ENCODE measurements around the gene SLC25A22. TPM values are rescaled to one million over a fixed set of nuclear protein-coding genes. Genes with fewer than 3 reads are reported as not detected.
A peak's percentile ranks its signal among the peaks of the same experiment; 100 is the strongest.

The SLC25A22 gene
- total and polyA plus RNA-seq, 9 of the 15 experiments (the other 6 are each of a cell fraction or from before 2014, with no cell fraction given), result 0.41 to 55.4 (median 11.4) TPM

DNA sequence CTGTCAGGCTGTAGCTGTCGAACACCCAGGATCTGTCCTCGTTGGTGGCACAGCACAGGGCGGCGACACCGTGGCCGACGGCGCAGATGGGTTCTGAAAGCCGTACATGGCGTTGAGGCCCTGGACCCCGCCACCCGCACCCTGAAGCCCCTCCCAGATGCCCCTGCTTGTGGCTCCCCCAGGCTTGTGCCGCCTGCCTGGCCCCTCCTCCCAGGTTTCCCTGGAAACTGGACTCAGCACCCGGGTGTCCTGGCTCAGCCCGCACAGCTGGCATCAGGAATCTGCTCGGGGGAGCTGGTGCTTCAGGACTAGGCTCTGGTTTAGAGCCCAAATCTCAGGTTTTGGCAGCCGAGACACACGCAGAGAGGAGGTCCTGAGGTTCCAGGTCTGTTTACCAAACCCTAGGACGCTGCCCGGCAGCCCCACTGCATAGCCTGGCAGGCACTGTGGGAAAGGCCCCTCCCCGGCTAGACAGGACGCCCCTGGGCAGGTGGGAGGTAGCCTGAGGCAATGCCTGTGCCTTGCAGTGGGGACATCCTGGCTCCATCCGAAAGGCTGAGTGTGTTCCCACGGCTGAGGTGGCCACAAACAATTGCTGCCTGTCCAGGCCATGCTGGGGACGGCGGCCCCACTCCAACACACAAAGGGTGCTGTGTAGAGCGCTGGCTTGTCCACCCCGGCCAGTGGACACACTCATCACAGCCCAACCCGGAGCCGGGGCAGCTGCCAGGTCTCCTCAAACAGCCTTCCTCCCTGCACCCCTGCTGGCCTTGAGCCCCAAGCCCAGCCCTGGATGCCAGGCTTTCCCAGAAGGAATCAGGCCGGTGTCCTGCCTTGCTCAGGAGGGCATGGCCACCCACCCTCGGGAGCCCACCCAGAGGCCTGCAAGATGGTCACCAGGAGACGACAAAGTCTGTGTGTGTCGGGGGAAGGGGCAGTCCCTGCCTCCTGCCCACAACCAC, 25.4 kb downstream of the SLC25A22 start:
- peaks cover 62% of the 10 kb centered on the region for H3K36me3 ChIP-seq (ENCODE audit: control insufficient read depth, insufficient read depth, low read length)
- intact Hi-C loops (cut with micrococcal nuclease), result no loop called here
- peak overlapping the region in 1 of 2 experiments; percentile 65; a peak in 2 of 4 replicates for H3K9ac ChIP-seq (ENCODE audit: insufficient read depth in 1 of 2, low read depth in 2 of 2, low read length in 2 of 2)

DNA sequence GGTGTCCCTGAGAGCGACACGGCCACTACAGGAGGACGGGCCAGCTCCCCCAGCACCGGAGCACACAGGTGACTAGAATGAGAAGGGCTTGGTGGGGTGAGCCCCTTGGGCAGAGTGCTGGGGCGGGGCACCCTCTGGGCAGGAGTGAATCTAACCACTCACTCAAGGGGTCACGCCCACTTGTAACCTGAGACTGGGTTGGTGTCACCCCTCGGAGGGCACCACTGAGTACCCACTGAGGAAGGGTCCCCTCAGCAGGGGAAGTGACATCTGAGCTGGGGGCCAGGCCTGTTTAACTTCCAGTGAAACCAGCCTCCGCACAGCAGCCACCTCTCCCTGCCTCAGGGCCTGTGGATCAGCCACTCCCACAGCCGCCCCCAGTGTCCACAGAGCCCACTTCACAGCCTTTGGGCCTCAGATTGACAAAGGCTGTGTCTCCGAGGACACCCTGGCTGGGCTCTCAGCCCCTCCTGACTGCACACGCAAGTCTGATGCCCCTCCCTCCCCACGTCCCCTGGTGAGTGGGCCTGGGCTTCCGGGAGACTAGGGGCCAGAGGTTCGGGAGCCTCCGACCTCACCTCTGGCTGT, 26.4 kb downstream of the SLC25A22 start:
- intact Hi-C loops (cut with micrococcal nuclease), result no loop called here
- Histone ChIP-seq H3K4me1 (replicated peaks in 1 of 2; ENCODE audit: control insufficient read depth in 2 of 2, insufficient read depth in 2 of 2, low read length in 2 of 2) (peaks cover 9 to 71% of the 10 kb centered on the region in 2 experiments; a peak in 3 of 5 replicates), H3K27ac (ENCODE audit: extremely low read depth, low read depth, low read length) (no peak overlapping the region), H4K20me1 (replicated peaks; ENCODE audit: control insufficient read depth, insufficient read depth, low read length) (peaks cover 28% of the 10 kb centered on the region), H3K9ac (ENCODE audit: insufficient read depth in 1 of 2, low read depth in 2 of 2, low read length in 2 of 2) (peak overlapping the region in 1 of 2 experiments; percentile 71; a peak in 2 of 4 replicates), H3K9me1 (ENCODE audit: control insufficient read depth, insufficient read depth, low read length) (peaks cover 6% of the 10 kb centered on the region), H3K36me3 (ENCODE audit: control insufficient read depth, insufficient read depth, low read length) (peaks cover 72% of the 10 kb centered on the region), H3K79me2 (ENCODE audit: control insufficient read depth, insufficient read depth, low read length) (peaks cover 59% of the 10 kb centered on the region), H3K4me3 (no peak overlapping the region), H3K27me3 (ENCODE audit: control insufficient read depth in 2 of 2, insufficient read depth in 2 of 2, low read length in 2 of 2) (no peaks in the 10 kb centered on the region), H3K4me2 (ENCODE audit: insufficient read depth, low read length) (no peak overlapping the region), H2AFZ (ENCODE audit: low read depth, low read length) (no peak overlapping the region), H3K9me3 (replicated peaks; ENCODE audit: control insufficient read depth, insufficient read depth, low read depth, low read length) (no peaks in the 10 kb centered on the region; the same call in 1 of the 2 replicates)
- CTCF ChIA-PET (ENCODE audit: low intra/inter-chr PET ratio), result no interaction called here
- POLR2A ChIA-PET, result interaction anchor here (0.9 kb wide), 1 partner anchor 8 kb away, joined by 3 read pairs; no protein-coding TSS in a partner anchor
- no peak for FAIRE-seq
- WGBS (ENCODE audit: insufficient coverage, low coverage, missing lambda C conversion rate), result 98% methylated on average over 11 of the region's 15 CpGs
- TF ChIP-seq FOXJ3 (CRISPR knock-in tag; IDR thresholded peaks at IDR 0.05), result no peak
- no peak for TF ChIP-seq NRF1 (conservative IDR thresholded peaks at IDR 0.05 in 1 of 2, IDR thresholded peaks at IDR 0.05 in 1 of 2)
- TF ChIP-seq NR2C1 (IDR thresholded peaks at IDR 0.05), result no peak
- TF ChIP-seq NR2C1 (tag; IDR thresholded peaks at IDR 0.05), result no peak
- no peak for TF ChIP-seq PRMT5 (CRISPR knock-in tag; IDR thresholded peaks at IDR 0.05)
- TF ChIP-seq NR1H2 (CRISPR knock-in tag; IDR thresholded peaks at IDR 0.05), result no peak
- TF ChIP-seq ATF7 (IDR thresholded peaks at IDR 0.05), result no peak
- peak; percentile 36; the same call in 1 of the 2 replicates for TF ChIP-seq RBFOX2 (IDR thresholded peaks at IDR 0.05; ENCODE audit: low read depth, low read length)
- no peak for DNase-seq (ENCODE audit: extremely low read depth in 1 of 4, low spot score in 3 of 4)
- in situ Hi-C loops (cut with MboI), result no loop called here
- no peak for ATAC-seq
- BruUV-seq (replicated peaks), result no TSS peak

More for the DNA sequence above, 25.4 kb downstream of the SLC25A22 start:
- Histone ChIP-seq H3K27me3 (ENCODE audit: control insufficient read depth in 2 of 2, insufficient read depth in 2 of 2, low read length in 2 of 2) (no peaks in the 10 kb centered on the region), H3K9me1 (ENCODE audit: control insufficient read depth, insufficient read depth, low read length) (peaks cover 6% of the 10 kb centered on the region), H3K27ac (ENCODE audit: extremely low read depth, low read depth, low read length) (no peak overlapping the region), H3K4me1 (replicated peaks in 1 of 2; ENCODE audit: control insufficient read depth in 2 of 2, insufficient read depth in 2 of 2, low read length in 2 of 2) (peaks cover 9 to 75% of the 10 kb centered on the region in 2 experiments; a peak in 3 of 5 replicates), H3K4me2 (ENCODE audit: insufficient read depth, low read length) (no peak overlapping the region), H3K79me2 (ENCODE audit: control insufficient read depth, insufficient read depth, low read length) (peaks cover 68% of the 10 kb centered on the region), H3K4me3 (no peak overlapping the region), H4K20me1 (replicated peaks; ENCODE audit: control insufficient read depth, insufficient read depth, low read length) (peaks cover 28% of the 10 kb centered on the region), H2AFZ (ENCODE audit: low read depth, low read length) (no peak overlapping the region), H3K9me3 (replicated peaks; ENCODE audit: control insufficient read depth, insufficient read depth, low read depth, low read length) (no peaks in the 10 kb centered on the region; the same call in 1 of the 2 replicates)
- TF ChIP-seq TAF9B (IDR thresholded peaks at IDR 0.05; ENCODE audit: partially characterized antibody) (no peak), POLR2G (IDR thresholded peaks at IDR 0.05; ENCODE audit: low read depth, low read length) (peak; percentile 59), BMI1 (IDR thresholded peaks at IDR 0.05; ENCODE audit: low read length) (no peak), RBFOX2 (IDR thresholded peaks at IDR 0.05; ENCODE audit: low read depth, low read length) (peak; percentile 33)
- POLR2A ChIA-PET, result interaction anchor here (0.6 to 0.9 kb wide), 3 partner anchors 9 to 300 kb away, joined by 3 read pairs; no protein-coding TSS in a partner anchor
- CTCF ChIA-PET (ENCODE audit: low intra/inter-chr PET ratio), result no interaction called here
- FAIRE-seq (no peak), ATAC-seq (no peak), DNase-seq (ENCODE audit: extremely low read depth in 1 of 4, low spot score in 3 of 4) (no peak)
- in situ Hi-C loops (cut with MboI), result no loop called here
- no TSS peak for BruUV-seq (replicated peaks)
- 94% methylated on average over 27 of the region's 34 CpGs for WGBS (ENCODE audit: insufficient coverage, low coverage, missing lambda C conversion rate)

Measured in K562 (cell line).